Measurements from ENCODE around the gene ARHGAP33. TPM values are rescaled to one million over a fixed set of nuclear protein-coding genes. Genes with fewer than 3 reads are reported as not detected.

The ARHGAP33 gene
- total and polyA plus RNA-seq, 2 of the 4 experiments (the other 2 are of a cell fraction) = 0.72 to 11.9 TPM

GRCh38 chr19:35729763-35730162 lies 45.6 kb upstream of the ARHGAP33 start:
- Histone ChIP-seq H4K8ac (ENCODE audit: low read depth in 2 of 2, low read length in 2 of 2) (no peak overlapping the region), H4K5ac (ENCODE audit: low read depth, low read length) (no peak overlapping the region), H3K4ac (ENCODE audit: low read depth, low read length) (no peak overlapping the region), H3K4me3 (ENCODE audit: insufficient read depth, low read depth, low read length) (no peak overlapping the region), H3K14ac (replicated peaks; ENCODE audit: low read depth, low read length) (no peak overlapping the region), H3K9ac (ENCODE audit: low read depth, low read length) (no peak overlapping the region), H3K36me3 (ENCODE audit: control insufficient read depth, insufficient read depth, low read length) (peaks cover 94% of the 10 kb centered on the region), H3K4me1 (ENCODE audit: control insufficient read depth, insufficient read depth, low read length) (no peaks in the 10 kb centered on the region), H3K27me3 (ENCODE audit: control insufficient read depth, insufficient read depth, low read length) (no peaks in the 10 kb centered on the region), H3K27ac (ENCODE audit: insufficient read depth, low read length) (no peak overlapping the region), H3K4me2 (ENCODE audit: low read depth, low read length) (no peak overlapping the region), H2AFZ (replicated peaks; ENCODE audit: low read length, poor library complexity) (no peak overlapping the region), H2BK120ac (ENCODE audit: low read depth, low read length) (no peak overlapping the region), H3K9me3 (ENCODE audit: control insufficient read depth, insufficient read depth, low read length) (no peaks in the 10 kb centered on the region), H3K79me1 (ENCODE audit: low read depth in 1 of 2, low read length in 2 of 2) (peaks cover 0 to 16% of the 10 kb centered on the region in 2 experiments; a peak in 3 of 4 replicates), H2BK5ac (ENCODE audit: low read depth, low read length, poor library complexity, severe bottlenecking) (no peak overlapping the region), H4K20me1 (ENCODE audit: insufficient read depth, low read length) (peaks cover 9% of the 10 kb centered on the region), H2BK15ac (ENCODE audit: low read depth, low read length) (no peak overlapping the region), H2AK5ac (ENCODE audit: low read depth, low read length) (no peak overlapping the region), H4K91ac (ENCODE audit: insufficient read depth, low read depth, low read length) (no peak overlapping the region), H2BK20ac (ENCODE audit: low read depth, low read length) (no peak overlapping the region), H3K18ac (ENCODE audit: low read depth, low read length) (no peak overlapping the region), H3K56ac (ENCODE audit: extremely low read depth, insufficient read depth, low read length) (no peak overlapping the region), H2AK9ac (replicated peaks; ENCODE audit: low read depth, low read length, poor library complexity) (no peak overlapping the region), H3K23ac (ENCODE audit: low read depth, low read length) (no peak overlapping the region), H3K9me1 (ENCODE audit: insufficient read depth, low read length) (no peaks in the 10 kb centered on the region)
- DNase-seq = no peak
- 97% methylated on average over 9 of the region's 11 CpGs; no CpG with 5 or more reads in 1 of the 2 experiments for WGBS, 2 experiments (ENCODE audit: extremely low coverage in 2 of 2, insufficient read length in 1 of 2)
- no peak for TF ChIP-seq RCOR1 (IDR thresholded peaks at IDR 0.05; ENCODE audit: insufficient replicate concordance, low read length)
- TF ChIP-seq MAFK (IDR thresholded peaks at IDR 0.05; ENCODE audit: low read depth, low read length) = no peak
- TF ChIP-seq NFE2L2 (IDR thresholded peaks at IDR 0.05; ENCODE audit: low read depth, low read length) = no peak
- no peak for TF ChIP-seq FOS (IDR thresholded peaks at IDR 0.05; ENCODE audit: low read depth, low read length)
- TF ChIP-seq POLR2A (IDR thresholded peaks at IDR 0.05; ENCODE audit: low read depth, low read length) = no peak
- TF ChIP-seq BHLHE40 (IDR thresholded peaks at IDR 0.05; ENCODE audit: low read depth, low read length) = no peak
- no peak for TF ChIP-seq RAD21 (IDR thresholded peaks at IDR 0.05; ENCODE audit: low read length)
- TF ChIP-seq CHD1 (IDR thresholded peaks at IDR 0.05; ENCODE audit: low read depth, low read length) = no peak
- TF ChIP-seq SMC3 (IDR thresholded peaks at IDR 0.05; ENCODE audit: low read depth, low read length) = no peak
- TF ChIP-seq MXI1 (IDR thresholded peaks at IDR 0.05; ENCODE audit: borderline replicate concordance, low read depth, low read length) = no peak
- TF ChIP-seq MAZ (IDR thresholded peaks at IDR 0.05; ENCODE audit: borderline replicate concordance, low read depth, low read length) = no peak
- no peak for TF ChIP-seq RFX5 (IDR thresholded peaks at IDR 0.05; ENCODE audit: low read depth, low read length)
- no peak for TF ChIP-seq CEBPB (IDR thresholded peaks at IDR 0.05; ENCODE audit: low read depth, low read length)
- no peak for TF ChIP-seq ELK1 (IDR thresholded peaks at IDR 0.05; ENCODE audit: borderline replicate concordance, low read depth, low read length)
- no peak for TF ChIP-seq CTCF (conservative IDR thresholded peaks at IDR 0.05; ENCODE audit: low read depth, low read length)
- ChIA-PET POLR2A (ENCODE audit: unreplicated experiment) (no interaction called here), CTCF (no interaction called here)
- ATAC-seq (ENCODE audit: low read depth) = no peak
- in situ Hi-C loops (cut with MboI; ENCODE audit: low sequenced_read_pairs) = no loop called here
- dilution Hi-C loops (cut with HindIII; ENCODE audit: low sequenced_read_pairs, unreplicated experiment) = no loop called here
- BruUV-seq (replicated peaks) = no TSS peak
- intact Hi-C loops (cut with micrococcal nuclease) = no loop called here

Data from IMR-90 (cell line).